Occipital lobe (tissue), 2 donors: ENCODE results near the gene LMX1B. TPM values are rescaled to one million over a fixed set of nuclear protein-coding genes. Genes with fewer than 3 reads are reported as not detected.

ENCODE experiments used
- DNase-seq: peaks from one replicate; lab custom pipeline; 2025; lab: John Stamatoyannopoulos, UW
- total RNA-seq: library from RNA; depleted of rRNA; stranded (reverse); fragments of >200 nt; gene quantifications from one replicate; pipeline ENCODE4 v1.2.3, GENCODE V29; 2014

Gene LMX1B
- total RNA-seq, 1 donor from 2014 or later: not detected

GRCh38 chr9:126658201-126658825 lies 44.6 kb downstream of the LMX1B start:
- DNase-seq: no peak

- no peak for DNase-seq
These were observed 45.3 kb downstream of the LMX1B start for GRCh38 chr9:126658956-126659555.

GRCh38 chr9:126661122-126661520 lies 47.4 kb downstream of the LMX1B start:
- DNase-seq: no peak

GRCh38 chr9:126661521-126662251 lies 48.0 kb downstream of the LMX1B start:
- DNase-seq: no peak

GRCh38 chr9:126663661-126664072 lies 49.9 kb downstream of the LMX1B start:
- no peak for DNase-seq

- no peak for DNase-seq
These were observed 51.3 kb downstream of the LMX1B start for GRCh38 chr9:126664900-126665643.

- DNase-seq: no peak
These were observed 51.9 kb downstream of the LMX1B start for GRCh38 chr9:126665644-126666035.

GRCh38 chr9:126666155-126666803 lies 52.6 kb downstream of the LMX1B start:
- no peak for DNase-seq

- DNase-seq: no peak
These were observed 53.7 kb downstream of the LMX1B start for GRCh38 chr9:126667190-126668055.

GRCh38 chr9:126668058-126668457 lies 54.3 kb downstream of the LMX1B start:
- no peak for DNase-seq

GRCh38 chr9:126669108-126669507 lies 55.4 kb downstream of the LMX1B start:
- no peak for DNase-seq

- DNase-seq: no peak
These were observed 56.5 kb downstream of the LMX1B start for GRCh38 chr9:126670270-126670669.

GRCh38 chr9:126671381-126671831 lies 57.7 kb downstream of the LMX1B start:
- no peak for DNase-seq

GRCh38 chr9:126671983-126672382 lies 58.3 kb downstream of the LMX1B start:
- no peak for DNase-seq

- DNase-seq: no peak
These were observed 59.0 kb downstream of the LMX1B start for GRCh38 chr9:126672634-126673284.

- no peak for DNase-seq
These were observed 60.1 kb downstream of the LMX1B start for GRCh38 chr9:126673689-126674364.

GRCh38 chr9:126674365-126675146 lies 60.8 kb downstream of the LMX1B start:
- DNase-seq: no peak

- DNase-seq: no peak
These were observed 61.4 kb downstream of the LMX1B start for GRCh38 chr9:126675147-126675467.
